Thoracic aorta (tissue), 2 donors: Measurements from ENCODE around the gene FAM110A. TPM values are rescaled to one million over a fixed set of nuclear protein-coding genes. Genes with fewer than 3 reads are reported as not detected.

Experiments used
- ATAC-seq: fragments of 150-250 bp; one replicate; pipeline ENCODE4 v1.8.0; 2017; ENCODE audit warnings: low read depth; ENCODE audit not compliant: insufficient number of reproducible peaks, low FRiP score
- DNase-seq: peaks from one replicate; pipeline ENCODE4 v3.0.0-alpha.2; 2020; ENCODE audit warnings: low spot score
- H3K27ac ChIP-seq, 2 donors: fragments of 200-600 bp; sonication (generic); 1 replicate in 1 of 2; 2 replicates in 1 of 2; pipeline ENCODE4 v1.5.1; 2016; ENCODE audit warnings: mild to moderate bottlenecking in 2 of 2, moderate library complexity in 2 of 2
- H3K27me3 ChIP-seq: fragments of 200-600 bp; sonication (generic); replicated peaks from 2 replicates; pipeline ENCODE4 v1.6.0; 2016; ENCODE audit warnings: mild to moderate bottlenecking; ENCODE audit not compliant: insufficient read depth
- H3K36me3 ChIP-seq: fragments of 200-600 bp; sonication (generic); one replicate; pipeline ENCODE4 v1.5.1; 2016
- H3K4me1 ChIP-seq, 2 donors: fragments of 200-600 bp; sonication (generic); 1 replicate in 1 of 2; 2 replicates in 1 of 2; pipeline versions ENCODE4 v1.5.1 to v1.6.0; 2016; ENCODE audit warnings: low read depth in 2 of 2, mild to moderate bottlenecking in 1 of 2; ENCODE audit not compliant: control insufficient read depth in 1 of 2
- H3K4me3 ChIP-seq: fragments of 200-600 bp; sonication (generic); 2 replicates; pipeline ENCODE4 v1.5.1; 2016; ENCODE audit warnings: mild to moderate bottlenecking
- H3K9me3 ChIP-seq: fragments of 200-600 bp; sonication (generic); 2 replicates; pipeline ENCODE4 v1.5.1; 2016
- total RNA-seq, 2 donors: library from RNA; depleted of rRNA; stranded (reverse); fragments of >200 nt; gene quantifications; one replicate each; pipeline versions ENCODE4 v1.1.0 to v1.2.3, GENCODE V29; 2016
- TF ChIP-seq, protein P1 (sequence below): fragments of 200-600 bp; sonication (generic); IDR thresholded peaks from one replicate; pipeline ENCODE4 v1.5.1; 2019; ENCODE audit warnings: antibody characterized with exemption

The FAM110A gene
- total RNA-seq, 2 donors from 2014 or later, result 0.81 to 3.5 TPM

- no peaks in the 10 kb centered on the region for H3K27me3 ChIP-seq
- ATAC-seq (no peak), DNase-seq (no peak)
- no peak overlapping the region for H3K4me3 ChIP-seq
- TF ChIP-seq, protein P1, sequence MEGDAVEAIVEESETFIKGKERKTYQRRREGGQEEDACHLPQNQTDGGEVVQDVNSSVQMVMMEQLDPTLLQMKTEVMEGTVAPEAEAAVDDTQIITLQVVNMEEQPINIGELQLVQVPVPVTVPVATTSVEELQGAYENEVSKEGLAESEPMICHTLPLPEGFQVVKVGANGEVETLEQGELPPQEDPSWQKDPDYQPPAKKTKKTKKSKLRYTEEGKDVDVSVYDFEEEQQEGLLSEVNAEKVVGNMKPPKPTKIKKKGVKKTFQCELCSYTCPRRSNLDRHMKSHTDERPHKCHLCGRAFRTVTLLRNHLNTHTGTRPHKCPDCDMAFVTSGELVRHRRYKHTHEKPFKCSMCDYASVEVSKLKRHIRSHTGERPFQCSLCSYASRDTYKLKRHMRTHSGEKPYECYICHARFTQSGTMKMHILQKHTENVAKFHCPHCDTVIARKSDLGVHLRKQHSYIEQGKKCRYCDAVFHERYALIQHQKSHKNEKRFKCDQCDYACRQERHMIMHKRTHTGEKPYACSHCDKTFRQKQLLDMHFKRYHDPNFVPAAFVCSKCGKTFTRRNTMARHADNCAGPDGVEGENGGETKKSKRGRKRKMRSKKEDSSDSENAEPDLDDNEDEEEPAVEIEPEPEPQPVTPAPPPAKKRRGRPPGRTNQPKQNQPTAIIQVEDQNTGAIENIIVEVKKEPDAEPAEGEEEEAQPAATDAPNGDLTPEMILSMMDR, result no peak
- no peak overlapping the region for H3K27ac ChIP-seq
- no peaks in the 10 kb centered on the region for H3K9me3 ChIP-seq
- H3K36me3 ChIP-seq, result no peaks in the 10 kb centered on the region
- peaks cover 4 to 26% of the 10 kb centered on the region in 2 donors for H3K4me1 ChIP-seq
Measured at GRCh38 chr20:840503-840857, 7.0 kb downstream of the FAM110A start.

GRCh38 chr20:840858-841567, 7.5 kb downstream of the FAM110A start:
- TF ChIP-seq, protein P1, result no peak
- no peak for DNase-seq
- Histone ChIP-seq H3K36me3 (no peaks in the 10 kb centered on the region), H3K4me3 (peak overlapping the region; percentile 53), H3K9me3 (no peaks in the 10 kb centered on the region), H3K27me3 (no peaks in the 10 kb centered on the region), H3K4me1 (peaks cover 0 to 26% of the 10 kb centered on the region in 2 donors), H3K27ac (no peak overlapping the region)
- no peak for ATAC-seq

DNA sequence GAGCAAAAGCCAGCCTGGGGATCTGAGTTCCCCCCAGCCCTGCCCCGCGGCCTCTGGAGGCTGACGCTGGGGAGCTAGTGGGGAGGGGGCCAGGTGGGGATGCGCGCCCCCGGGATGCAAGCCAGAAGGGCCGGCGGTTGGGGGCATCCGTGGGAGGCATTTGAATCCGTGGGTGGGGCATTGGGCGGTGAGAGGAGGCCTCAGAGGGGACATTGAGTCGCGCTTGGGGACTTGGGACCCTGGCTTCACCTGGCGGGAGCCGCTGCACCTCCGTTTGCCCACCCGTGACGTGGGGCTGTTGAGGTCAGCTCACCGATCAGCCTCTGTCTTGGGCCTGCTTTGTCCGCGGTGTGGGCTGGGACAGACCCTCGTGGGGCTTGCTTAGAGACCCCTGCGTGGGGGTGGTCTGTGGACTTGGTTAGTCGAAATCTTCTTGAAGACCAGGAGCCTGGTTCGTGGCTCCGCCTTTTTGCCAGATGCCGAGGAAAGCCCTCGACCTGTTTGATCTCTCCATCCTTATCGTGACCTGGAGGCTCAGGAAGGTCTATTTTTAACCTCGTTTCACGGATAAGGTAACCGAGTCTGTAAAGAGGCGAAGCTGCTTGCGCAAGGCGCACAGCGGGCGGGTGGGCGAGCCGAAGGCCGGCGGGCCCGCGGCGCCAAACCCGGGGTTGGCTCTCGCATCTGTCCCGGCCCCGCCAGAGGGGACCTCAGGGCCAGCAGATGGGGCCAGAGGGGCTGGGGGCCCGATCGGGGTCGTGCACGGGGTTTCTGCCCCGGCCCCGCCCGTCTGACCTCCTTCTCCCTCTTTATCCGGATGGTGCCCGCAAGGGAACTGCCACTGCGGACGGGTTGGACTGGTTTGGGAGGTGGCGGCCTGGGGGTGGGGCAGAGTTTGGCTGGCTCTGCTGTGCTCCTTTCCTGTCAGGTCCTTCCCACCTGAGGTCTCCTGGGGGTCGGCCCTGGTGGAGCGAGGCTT, 8.3 kb downstream of the FAM110A start:
- H3K4me3 ChIP-seq, result peak overlapping the region; percentile 53
- TF ChIP-seq, protein P1, result no peak
- H3K4me1 ChIP-seq, result peaks cover 0 to 26% of the 10 kb centered on the region in 2 donors
- no peak for DNase-seq
- no peaks in the 10 kb centered on the region for H3K36me3 ChIP-seq
- no peaks in the 10 kb centered on the region for H3K9me3 ChIP-seq
- no peaks in the 10 kb centered on the region for H3K27me3 ChIP-seq
- no peak overlapping the region for H3K27ac ChIP-seq
- no peak for ATAC-seq

DNA sequence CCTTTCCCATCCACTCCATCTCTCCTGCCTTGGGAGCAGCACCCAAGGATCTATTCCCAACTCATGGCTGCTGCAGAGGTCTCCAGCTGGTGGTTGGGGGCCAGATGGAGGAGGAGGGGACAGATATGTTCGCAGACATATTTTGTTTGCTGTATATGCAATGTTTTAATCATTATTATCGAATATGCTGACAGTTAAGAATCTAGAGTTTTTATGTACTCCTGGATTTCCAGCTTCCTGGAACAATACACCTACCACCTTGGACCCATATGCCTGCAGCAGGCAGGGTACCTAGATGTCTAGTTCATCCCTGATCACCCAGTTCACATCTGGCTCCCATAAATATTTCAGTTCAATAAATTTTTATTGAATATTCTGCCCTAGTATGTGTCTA, 9.0 kb downstream of the FAM110A start:
- DNase-seq, result no peak
- Histone ChIP-seq H3K9me3 (no peaks in the 10 kb centered on the region), H3K36me3 (no peaks in the 10 kb centered on the region), H3K27ac (no peak overlapping the region), H3K4me1 (peaks cover 0 to 26% of the 10 kb centered on the region in 2 donors), H3K4me3 (no peak overlapping the region), H3K27me3 (no peaks in the 10 kb centered on the region)
- TF ChIP-seq, protein P1, result no peak
- ATAC-seq, result no peak

DNA sequence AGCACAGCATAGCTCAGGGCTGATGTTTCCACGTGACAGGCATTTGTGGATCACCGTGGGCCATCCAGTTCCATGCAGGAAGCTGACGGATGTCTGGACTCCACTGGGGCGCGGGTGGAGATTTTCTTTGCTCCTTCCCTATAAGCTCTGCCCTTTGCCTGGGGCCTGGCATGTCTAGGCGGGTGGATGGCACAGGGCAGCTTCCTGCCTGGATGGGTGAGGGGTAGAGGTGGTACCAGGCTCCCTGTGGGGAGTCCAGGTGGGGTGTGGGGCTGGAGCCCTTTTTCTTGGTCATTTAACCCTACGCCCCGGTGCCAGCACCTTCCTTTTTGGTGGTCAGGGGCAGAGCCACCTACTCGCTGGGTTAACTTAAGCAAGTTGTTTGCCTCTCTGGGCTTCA, 10.4 kb downstream of the FAM110A start:
- no peak overlapping the region for H3K4me3 ChIP-seq
- no peaks in the 10 kb centered on the region for H3K27me3 ChIP-seq
- H3K4me1 ChIP-seq, result peaks cover 0 to 26% of the 10 kb centered on the region in 2 donors
- H3K27ac ChIP-seq, result no peak overlapping the region
- no peaks in the 10 kb centered on the region for H3K36me3 ChIP-seq
- TF ChIP-seq, protein P1, result no peak
- ATAC-seq (no peak), DNase-seq (no peak)
- H3K9me3 ChIP-seq, result no peaks in the 10 kb centered on the region
